ENCODE data around the gene PPHLN1. TPM values are rescaled to one million over a fixed set of nuclear protein-coding genes. Genes with fewer than 3 reads are reported as not detected.
"Not testable (repeated sequence)": the region's sequence is repeated elsewhere in the genome, so short reads cannot be mapped to it uniquely, and the experiment has no call there.

The PPHLN1 gene
- polyA plus RNA-seq, 2 donors, result 15.0 to 27.2 TPM

GRCh38 chr12:42315108-42315507 is 10.9 kb upstream of the PPHLN1 start:
- H3K36me3 ChIP-seq (ENCODE audit: control insufficient read depth in 2 of 2, insufficient read depth in 2 of 2, low read length in 1 of 2), result no peaks in the 10 kb centered on the region
- 85 to 92% methylated on average over 2 of the region's 2 CpGs for WGBS, 2 donors
- no peaks in the 10 kb centered on the region for H3K4me1 ChIP-seq (ENCODE audit: control insufficient read depth in 2 of 2, insufficient read depth in 2 of 2, low read length in 1 of 2)

DNA sequence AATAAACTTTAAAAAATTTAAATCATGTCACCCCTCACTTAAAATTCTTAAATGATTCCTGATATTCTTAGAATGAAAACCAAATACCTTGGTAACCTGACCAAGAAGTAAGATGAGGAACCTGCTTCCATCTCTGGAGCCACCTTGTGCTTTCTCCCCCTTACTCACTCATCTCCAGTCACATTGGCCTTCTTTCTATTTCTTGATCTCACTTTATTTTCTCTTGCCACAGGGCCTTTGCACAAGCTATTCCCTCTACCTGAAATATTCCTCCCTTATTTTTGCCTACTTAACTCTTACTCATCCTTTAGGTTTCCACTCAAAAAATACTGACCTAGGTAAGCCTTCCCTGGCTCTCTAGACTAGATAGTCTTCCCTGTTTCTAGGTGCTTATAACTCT is 5.2 kb upstream of the PPHLN1 start:
- H3K27ac ChIP-seq (ENCODE audit: low read depth in 2 of 2, low read length in 1 of 2), result no peak overlapping the region
- no peak overlapping the region for H3K4me3 ChIP-seq (ENCODE audit: low read depth in 1 of 2, low read length in 2 of 2)
- H3K4me1 ChIP-seq (ENCODE audit: control insufficient read depth in 2 of 2, insufficient read depth in 2 of 2, low read length in 1 of 2), result no peaks in the 10 kb centered on the region
- H3K27me3 ChIP-seq (ENCODE audit: control insufficient read depth in 1 of 2, insufficient read depth in 2 of 2, low read length in 2 of 2), result no peaks in the 10 kb centered on the region
- H3K36me3 ChIP-seq (ENCODE audit: control insufficient read depth in 2 of 2, insufficient read depth in 2 of 2, low read length in 1 of 2), result no peaks in the 10 kb centered on the region
- no peaks in the 10 kb centered on the region for H3K9me3 ChIP-seq (ENCODE audit: control insufficient read depth in 2 of 2, insufficient read depth in 1 of 2, low read depth in 1 of 2, low read length in 1 of 2)

More at GRCh38 chr12:42315108-42315507, 10.9 kb upstream of the PPHLN1 start:
- Histone ChIP-seq H3K4me3 (ENCODE audit: low read depth in 1 of 2, low read length in 2 of 2) (no peak overlapping the region), H3K9me3 (ENCODE audit: control insufficient read depth in 2 of 2, insufficient read depth in 1 of 2, low read depth in 1 of 2, low read length in 1 of 2) (no peaks in the 10 kb centered on the region), H3K27me3 (ENCODE audit: control insufficient read depth in 1 of 2, insufficient read depth in 2 of 2, low read length in 2 of 2) (no peaks in the 10 kb centered on the region), H3K27ac (ENCODE audit: low read depth in 2 of 2, low read length in 1 of 2) (no peak overlapping the region)

- Histone ChIP-seq H3K36me3 (ENCODE audit: control insufficient read depth in 2 of 2, insufficient read depth in 2 of 2, low read length in 1 of 2) (no peaks in the 10 kb centered on the region), H3K27me3 (ENCODE audit: control insufficient read depth in 1 of 2, insufficient read depth in 2 of 2, low read length in 2 of 2) (no peaks in the 10 kb centered on the region), H3K4me3 (ENCODE audit: low read depth in 1 of 2, low read length in 2 of 2) (no peak overlapping the region), H3K27ac (ENCODE audit: low read depth in 2 of 2, low read length in 1 of 2) (no peak overlapping the region), H3K9me3 (ENCODE audit: control insufficient read depth in 2 of 2, insufficient read depth in 1 of 2, low read depth in 1 of 2, low read length in 1 of 2) (no peaks in the 10 kb centered on the region), H3K4me1 (ENCODE audit: control insufficient read depth in 2 of 2, insufficient read depth in 2 of 2, low read length in 1 of 2) (peaks cover 0 to 2% of the 10 kb centered on the region in 2 donors)
These were observed 3.4 kb upstream of the PPHLN1 start for GRCh38 chr12:42322567-42322966.

DNA sequence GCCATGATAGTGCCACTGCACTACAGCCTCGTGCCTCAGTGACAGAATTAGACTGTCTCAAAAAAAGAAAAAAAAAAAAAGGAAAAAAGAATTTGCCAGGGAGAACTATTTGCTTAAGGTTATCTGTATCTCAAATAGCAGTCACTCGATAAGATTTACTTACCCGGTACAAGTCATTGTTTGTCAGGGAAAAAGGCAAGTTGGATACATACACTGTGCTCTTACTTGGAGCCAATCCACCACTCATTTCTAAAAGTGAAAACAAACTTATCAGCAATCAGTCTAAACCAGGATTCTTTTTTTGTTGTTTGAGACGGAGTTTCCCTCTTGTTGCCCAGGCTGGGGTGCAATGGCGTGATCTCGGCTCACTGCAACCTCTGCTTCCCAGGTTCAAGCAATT is 2.1 kb upstream of the PPHLN1 start:
- Histone ChIP-seq H3K36me3 (ENCODE audit: control insufficient read depth in 2 of 2, insufficient read depth in 2 of 2, low read length in 1 of 2) (no peaks in the 10 kb centered on the region), H3K4me1 (ENCODE audit: control insufficient read depth in 2 of 2, insufficient read depth in 2 of 2, low read length in 1 of 2) (peaks cover 0 to 2% of the 10 kb centered on the region in 2 donors), H3K27me3 (ENCODE audit: control insufficient read depth in 1 of 2, insufficient read depth in 2 of 2, low read length in 2 of 2) (no peaks in the 10 kb centered on the region), H3K27ac (ENCODE audit: low read depth in 2 of 2, low read length in 1 of 2) (no peak overlapping the region), H3K9me3 (ENCODE audit: control insufficient read depth in 2 of 2, insufficient read depth in 1 of 2, low read depth in 1 of 2, low read length in 1 of 2) (no peaks in the 10 kb centered on the region), H3K4me3 (ENCODE audit: low read depth in 1 of 2, low read length in 2 of 2) (no peak overlapping the region)
- 77 to 93% methylated on average over 6 of the region's 6 CpGs for WGBS, 2 donors

DNA sequence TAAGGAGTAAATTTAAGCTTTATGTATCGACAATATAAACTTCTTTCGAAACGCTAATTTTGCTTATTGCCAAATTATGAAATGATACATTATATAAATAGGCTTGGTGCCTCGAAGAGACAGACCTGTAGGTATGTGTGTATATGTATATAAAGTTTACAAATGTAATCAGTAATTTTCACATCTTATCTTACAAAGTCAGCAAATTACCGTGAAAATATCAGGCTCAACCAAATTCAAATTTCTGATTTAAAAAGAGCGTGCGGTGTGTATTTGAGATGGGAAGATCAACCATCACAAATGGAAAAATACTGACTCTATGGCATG is 678 bp upstream of the PPHLN1 start:
- Histone ChIP-seq H3K27ac (ENCODE audit: low read depth in 2 of 2, low read length in 1 of 2) (peak overlapping the region; percentile 87 to 93), H3K9me3 (ENCODE audit: control insufficient read depth in 2 of 2, insufficient read depth in 1 of 2, low read depth in 1 of 2, low read length in 1 of 2) (no peaks in the 10 kb centered on the region), H3K4me3 (ENCODE audit: low read depth in 1 of 2, low read length in 2 of 2) (peak overlapping the region in 1 of 2 donors; percentile 97), H3K4me1 (ENCODE audit: control insufficient read depth in 2 of 2, insufficient read depth in 2 of 2, low read length in 1 of 2) (peaks cover 0 to 2% of the 10 kb centered on the region in 2 donors), H3K27me3 (ENCODE audit: control insufficient read depth in 1 of 2, insufficient read depth in 2 of 2, low read length in 2 of 2) (no peaks in the 10 kb centered on the region), H3K36me3 (ENCODE audit: control insufficient read depth in 2 of 2, insufficient read depth in 2 of 2, low read length in 1 of 2) (no peaks in the 10 kb centered on the region)
- WGBS, 2 donors, result 30 to 35% methylated on average over 7 of the region's 7 CpGs

DNA sequence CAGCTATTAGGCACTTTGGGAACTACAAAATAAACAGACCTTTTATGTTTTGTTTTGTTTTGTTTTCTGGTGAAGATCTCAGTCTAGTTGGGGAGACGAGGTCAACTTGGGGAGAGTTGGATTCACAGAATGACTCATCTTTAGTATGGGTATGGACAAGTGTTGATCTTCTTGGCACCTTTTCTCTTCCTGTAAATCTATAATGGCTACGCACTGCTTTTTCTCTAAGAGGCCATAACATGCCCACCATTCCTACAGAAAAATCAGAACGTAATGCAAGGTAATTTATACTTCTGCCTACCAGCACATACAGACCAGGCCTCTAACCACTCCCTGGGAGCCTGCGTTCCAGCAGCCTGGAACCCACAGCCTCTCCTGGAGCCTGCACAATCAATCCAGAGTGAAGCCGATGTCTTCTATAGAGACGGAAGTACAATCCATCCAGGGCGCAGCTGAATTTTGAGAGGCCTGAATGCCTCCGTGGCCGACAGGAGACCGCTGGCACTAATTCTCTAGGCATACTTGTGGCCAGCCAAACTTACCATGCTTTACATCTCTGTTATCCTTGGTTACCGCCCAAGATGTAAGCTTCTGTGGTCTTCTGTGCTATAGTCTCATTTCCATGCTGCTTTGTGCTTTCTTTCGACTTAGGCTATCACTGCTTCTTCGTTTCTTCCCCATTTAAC is 717 bp downstream of the PPHLN1 start:
- H3K9me3 ChIP-seq (ENCODE audit: control insufficient read depth in 2 of 2, insufficient read depth in 1 of 2, low read depth in 1 of 2, low read length in 1 of 2), result no peaks in the 10 kb centered on the region
- H3K36me3 ChIP-seq (ENCODE audit: control insufficient read depth in 2 of 2, insufficient read depth in 2 of 2, low read length in 1 of 2), result no peaks in the 10 kb centered on the region
- 6 to 8% methylated on average over 13 of the region's 13 CpGs for WGBS, 2 donors
- peaks cover 0 to 2% of the 10 kb centered on the region in 2 donors for H3K4me1 ChIP-seq (ENCODE audit: control insufficient read depth in 2 of 2, insufficient read depth in 2 of 2, low read length in 1 of 2)
- peak overlapping the region; percentile 81 to 97 for H3K4me3 ChIP-seq (ENCODE audit: low read depth in 1 of 2, low read length in 2 of 2)
- H3K27me3 ChIP-seq (ENCODE audit: control insufficient read depth in 1 of 2, insufficient read depth in 2 of 2, low read length in 2 of 2), result no peaks in the 10 kb centered on the region
- peak overlapping the region; percentile 87 to 93 for H3K27ac ChIP-seq (ENCODE audit: low read depth in 2 of 2, low read length in 1 of 2)

GRCh38 chr12:42327227-42327590 is 1.2 kb downstream of the PPHLN1 start:
- Histone ChIP-seq H3K4me1 (ENCODE audit: control insufficient read depth in 2 of 2, insufficient read depth in 2 of 2, low read length in 1 of 2) (peaks cover 0 to 2% of the 10 kb centered on the region in 2 donors), H3K27ac (ENCODE audit: low read depth in 2 of 2, low read length in 1 of 2) (no peak overlapping the region), H3K36me3 (ENCODE audit: control insufficient read depth in 2 of 2, insufficient read depth in 2 of 2, low read length in 1 of 2) (no peaks in the 10 kb centered on the region)

GRCh38 chr12:42330097-42330496 is 4.1 kb downstream of the PPHLN1 start:
- not testable (repeated sequence) for H3K9me3 ChIP-seq (ENCODE audit: control insufficient read depth in 2 of 2, insufficient read depth in 1 of 2, low read depth in 1 of 2, low read length in 1 of 2); H3K4me1 ChIP-seq (ENCODE audit: control insufficient read depth in 2 of 2, insufficient read depth in 2 of 2, low read length in 1 of 2); H3K27me3 ChIP-seq (ENCODE audit: control insufficient read depth in 1 of 2, insufficient read depth in 2 of 2, low read length in 2 of 2); H3K4me3 ChIP-seq (ENCODE audit: low read depth in 1 of 2, low read length in 2 of 2); H3K27ac ChIP-seq (ENCODE audit: low read depth in 2 of 2, low read length in 1 of 2); H3K36me3 ChIP-seq (ENCODE audit: control insufficient read depth in 2 of 2, insufficient read depth in 2 of 2, low read length in 1 of 2)
- WGBS, 2 donors, result 87 to 88% methylated on average over 11 of the region's 11 CpGs

More at GRCh38 chr12:42327227-42327590, 1.2 kb downstream of the PPHLN1 start:
- H3K4me3 ChIP-seq (ENCODE audit: low read depth in 1 of 2, low read length in 2 of 2), result peak overlapping the region; percentile 81 to 97
- no peaks in the 10 kb centered on the region for H3K9me3 ChIP-seq (ENCODE audit: control insufficient read depth in 2 of 2, insufficient read depth in 1 of 2, low read depth in 1 of 2, low read length in 1 of 2)
- no peaks in the 10 kb centered on the region for H3K27me3 ChIP-seq (ENCODE audit: control insufficient read depth in 1 of 2, insufficient read depth in 2 of 2, low read length in 2 of 2)
- WGBS, 2 donors, result 39 to 40% methylated on average over 2 of the region's 2 CpGs

GRCh38 chr12:42332301-42333285 is 6.6 kb downstream of the PPHLN1 start:
- no peaks in the 10 kb centered on the region for H3K4me1 ChIP-seq (ENCODE audit: control insufficient read depth in 2 of 2, insufficient read depth in 2 of 2, low read length in 1 of 2)
- no peaks in the 10 kb centered on the region for H3K27me3 ChIP-seq (ENCODE audit: control insufficient read depth in 1 of 2, insufficient read depth in 2 of 2, low read length in 2 of 2)
- whole genome bisulfite sequencing, 2 donors, result 29 to 33% methylated on average over 4 of the region's 4 CpGs

More at GRCh38 chr12:42332301-42333285, 6.6 kb downstream of the PPHLN1 start:
- Histone ChIP-seq H3K4me3 (ENCODE audit: low read depth in 1 of 2, low read length in 2 of 2) (no peak overlapping the region), H3K27ac (ENCODE audit: low read depth in 2 of 2, low read length in 1 of 2) (no peak overlapping the region), H3K36me3 (ENCODE audit: control insufficient read depth in 2 of 2, insufficient read depth in 2 of 2, low read length in 1 of 2) (peaks cover 0 to 2% of the 10 kb centered on the region in 2 donors), H3K9me3 (ENCODE audit: control insufficient read depth in 2 of 2, insufficient read depth in 1 of 2, low read depth in 1 of 2, low read length in 1 of 2) (no peaks in the 10 kb centered on the region)
